ENCODE results near the gene COL1A2. TPM values are rescaled to one million over a fixed set of nuclear protein-coding genes. Genes with fewer than 3 reads are reported as not detected.

Gene COL1A2
- total and polyA plus RNA-seq, 2 of the 13 experiments (the other 11 are each of a cell fraction or from before 2014, with no cell fraction given), result not detected

- no peaks in the 10 kb centered on the region for H3K79me2 ChIP-seq (ENCODE audit: insufficient read depth, low read length)
- H4K20me1 ChIP-seq (ENCODE audit: insufficient read depth, low read length), result no peaks in the 10 kb centered on the region
- in situ Hi-C loops (cut with HindIII; ENCODE audit: extremely low pct_ligation_motif_present, low pct_unique_long_range_greater_than_20kb), result no loop called here
- FAIRE-seq (no peak), ATAC-seq (no peak), DNase-seq (ENCODE audit: low spot score) (no peak)
- no peak overlapping the region for H3K27ac ChIP-seq (ENCODE audit: extremely low read length, insufficient read depth, low read length)
- BruUV-seq (replicated peaks), result no TSS peak
- CTCF ChIA-PET (ENCODE audit: low intra/inter-chr PET ratio, low total read pairs), result no interaction called here
- H2AFZ ChIP-seq (ENCODE audit: low read length), result no peak overlapping the region
- no peak overlapping the region for H3K4me3 ChIP-seq (replicated peaks in 1 of 3; ENCODE audit: insufficient read depth in 1 of 3, low read depth in 2 of 3, low read length in 3 of 3)
- no peaks in the 10 kb centered on the region for H3K27me3 ChIP-seq (ENCODE audit: control insufficient read depth in 1 of 2, insufficient read depth in 2 of 2, low read length in 2 of 2)
- no peaks in the 10 kb centered on the region for H3K9me3 ChIP-seq (ENCODE audit: low read length)
- POLR2A ChIA-PET, result no interaction called here
- intact Hi-C loops (cut with micrococcal nuclease; ENCODE audit: unreplicated experiment), result no loop called here
- TF ChIP-seq ZKSCAN5 (CRISPR knock-in tag; IDR thresholded peaks at IDR 0.05), result no peak
- no peak for TF ChIP-seq ZNF776 (CRISPR knock-in tag; IDR thresholded peaks at IDR 0.05)
- no peak for TF ChIP-seq FOXJ3 (CRISPR knock-in tag; IDR thresholded peaks at IDR 0.05; ENCODE audit: borderline replicate concordance)
- TF ChIP-seq TRAFD1 (CRISPR knock-in tag; IDR thresholded peaks at IDR 0.05; ENCODE audit: borderline replicate concordance), result no peak
- TF ChIP-seq U2AF2 (IDR thresholded peaks at IDR 0.05; ENCODE audit: low read depth, low read length), result no peak
- TF ChIP-seq SIX4 (CRISPR knock-in tag; IDR thresholded peaks at IDR 0.05), result no peak
- WGBS (ENCODE audit: low lambda C conversion rate), result 32% methylated on average over 5 of the region's 7 CpGs
- H3K4me2 ChIP-seq (ENCODE audit: low read depth, low read length), result no peak overlapping the region
- H3K4me1 ChIP-seq (ENCODE audit: insufficient read depth, low read length), result no peaks in the 10 kb centered on the region
- H3K9ac ChIP-seq (ENCODE audit: insufficient read depth, low read depth, low read length), result no peak overlapping the region
- H3K36me3 ChIP-seq (replicated peaks in 1 of 2; ENCODE audit: control insufficient read depth in 1 of 2, insufficient read depth in 2 of 2, low read length in 2 of 2), result no peaks in the 10 kb centered on the region
Observed at GRCh38 chr7:94355454-94355853, 39.2 kb upstream of the COL1A2 start.

GRCh38 chr7:94357076-94357475 lies 37.6 kb upstream of the COL1A2 start:
- no peak overlapping the region for H3K27ac ChIP-seq (ENCODE audit: extremely low read length, insufficient read depth, low read length)
- TF ChIP-seq FOSL1 (CRISPR knock-in tag; IDR thresholded peaks at IDR 0.05; ENCODE audit: borderline replicate concordance) (no peak), ZC3H4 (CRISPR knock-in tag; IDR thresholded peaks at IDR 0.05; ENCODE audit: borderline replicate concordance) (no peak), FLYWCH1 (CRISPR knock-in tag; IDR thresholded peaks at IDR 0.05) (no peak), SRSF4 (IDR thresholded peaks at IDR 0.05; ENCODE audit: low read depth, low read length, poor library complexity, severe bottlenecking) (no peak), ZFP36L1 (CRISPR knock-in tag; IDR thresholded peaks at IDR 0.05) (no peak), ZNF292 (CRISPR knock-in tag; IDR thresholded peaks at IDR 0.05; ENCODE audit: borderline replicate concordance, low read depth) (no peak), RAD51 (IDR thresholded peaks at IDR 0.05; ENCODE audit: borderline replicate concordance) (no peak), SRY (CRISPR knock-in tag; IDR thresholded peaks at IDR 0.05) (no peak)
- TF ChIP-seq, protein P1, sequence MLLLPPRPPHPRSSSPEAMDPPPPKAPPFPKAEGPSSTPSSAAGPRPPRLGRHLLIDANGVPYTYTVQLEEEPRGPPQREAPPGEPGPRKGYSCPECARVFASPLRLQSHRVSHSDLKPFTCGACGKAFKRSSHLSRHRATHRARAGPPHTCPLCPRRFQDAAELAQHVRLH (CRISPR knock-in tag; IDR thresholded peaks at IDR 0.05; ENCODE audit: borderline replicate concordance, low read depth), result no peak
- no peak for ATAC-seq
- H3K79me2 ChIP-seq (ENCODE audit: insufficient read depth, low read length), result no peaks in the 10 kb centered on the region
- no peaks in the 10 kb centered on the region for H3K4me1 ChIP-seq (ENCODE audit: insufficient read depth, low read length)
- DNase-seq (ENCODE audit: low spot score), result no peak
- H2AFZ ChIP-seq (ENCODE audit: low read length), result no peak overlapping the region
- intact Hi-C loops (cut with micrococcal nuclease; ENCODE audit: unreplicated experiment), result no loop called here
- ChIA-PET CTCF (ENCODE audit: low intra/inter-chr PET ratio, low total read pairs) (no interaction called here), POLR2A (no interaction called here)
- no peak overlapping the region for H3K9ac ChIP-seq (ENCODE audit: insufficient read depth, low read depth, low read length)
- 2% methylated on average over 3 of the region's 3 CpGs for WGBS (ENCODE audit: low lambda C conversion rate)
- H3K27me3 ChIP-seq (ENCODE audit: control insufficient read depth in 1 of 2, insufficient read depth in 2 of 2, low read length in 2 of 2), result no peaks in the 10 kb centered on the region
- BruUV-seq (replicated peaks), result no TSS peak
- no peak overlapping the region for H3K4me3 ChIP-seq (replicated peaks in 1 of 3; ENCODE audit: insufficient read depth in 1 of 3, low read depth in 2 of 3, low read length in 3 of 3)
- H3K36me3 ChIP-seq (replicated peaks in 1 of 2; ENCODE audit: control insufficient read depth in 1 of 2, insufficient read depth in 2 of 2, low read length in 2 of 2), result no peaks in the 10 kb centered on the region
- FAIRE-seq, result no peak
- no peak overlapping the region for H3K4me2 ChIP-seq (ENCODE audit: low read depth, low read length)
- in situ Hi-C loops (cut with HindIII; ENCODE audit: extremely low pct_ligation_motif_present, low pct_unique_long_range_greater_than_20kb), result no loop called here
- H4K20me1 ChIP-seq (ENCODE audit: insufficient read depth, low read length), result no peaks in the 10 kb centered on the region
- no peaks in the 10 kb centered on the region for H3K9me3 ChIP-seq (ENCODE audit: low read length)
